Upper lobe of right lung (tissue), 1 donor: Measurements from ENCODE around the gene COL16A1. TPM values are rescaled to one million over a fixed set of nuclear protein-coding genes. Genes with fewer than 3 reads are reported as not detected.

Experiments used
- ATAC-seq: fragments of 200-7000 bp; cut with Tn5 transposase; one replicate; pipeline ENCODE4 v1.9.1; 2020; ENCODE audit warnings: mild to moderate bottlenecking, moderate library complexity
- DNase-seq: peaks from one replicate; pipeline ENCODE4 v3.0.0-alpha.2; 2020
- H3K27ac ChIP-seq: fragments of 200-600 bp; one replicate; pipeline ENCODE4 v1.8.0; 2022
- H3K27me3 ChIP-seq: fragments of 200-600 bp; one replicate; pipeline ENCODE4 v1.8.0; 2022; ENCODE audit warnings: mild to moderate bottlenecking
- H3K36me3 ChIP-seq: fragments of 200-600 bp; one replicate; pipeline ENCODE4 v1.8.0; 2022
- H3K4me1 ChIP-seq: fragments of 200-600 bp; one replicate; pipeline ENCODE4 v1.8.0; 2022
- H3K4me3 ChIP-seq: fragments of 200-600 bp; one replicate; pipeline ENCODE4 v1.8.0; 2022; ENCODE audit warnings: mild to moderate bottlenecking
- H3K9me3 ChIP-seq: fragments of 200-600 bp; one replicate; pipeline ENCODE4 v1.8.0; 2022
- CTCF ChIP-seq: fragments of 200-600 bp; IDR thresholded peaks from one replicate; pipeline ENCODE4 v1.8.0; 2022; ENCODE audit warnings: antibody characterized with exemption
- intact Hi-C: fragments of 100-400 bp; cut with DNase I; formaldehyde crosslinking; loops from one replicate; pipeline ENCODE4 v1.11.0; 2022
- total RNA-seq: library from RNA; stranded (reverse); fragmentation: NEBNext Ultra II Directional; extraction: Animal tissue kit (Norgen Biotek cat#: 25700); gene quantifications from one replicate; pipeline ENCODE4 v1.2.1, GENCODE V29; 2021
- donor health status: DM: no; HTN: yes; CAD: no; lungs with severe emphysema.

COL16A1 gene
- total RNA-seq, 1 donor from 2014 or later = 28.9 TPM

GRCh38 chr1:31693231-31693630 is 10.6 kb downstream of the COL16A1 start:
- ATAC-seq (no peak), DNase-seq (no peak)
- H3K36me3 ChIP-seq = no peaks in the 10 kb centered on the region
- intact Hi-C loops = no loop called here
- H3K9me3 ChIP-seq = no peaks in the 10 kb centered on the region
- H3K27ac ChIP-seq = no peak overlapping the region
- no peaks in the 10 kb centered on the region for H3K4me1 ChIP-seq
- no peak overlapping the region for H3K4me3 ChIP-seq
- no peak for TF ChIP-seq CTCF
- H3K27me3 ChIP-seq = no peaks in the 10 kb centered on the region

GRCh38 chr1:31691951-31692350 is 11.9 kb downstream of the COL16A1 start:
- Histone ChIP-seq H3K4me1 (no peaks in the 10 kb centered on the region), H3K27me3 (no peaks in the 10 kb centered on the region), H3K36me3 (no peaks in the 10 kb centered on the region), H3K4me3 (no peak overlapping the region), H3K9me3 (no peaks in the 10 kb centered on the region), H3K27ac (no peak overlapping the region)
- TF ChIP-seq CTCF = no peak
- ATAC-seq = no peak
- no peak for DNase-seq
- intact Hi-C loops = no loop called here

GRCh38 chr1:31691446-31691845 is 12.4 kb downstream of the COL16A1 start:
- Histone ChIP-seq H3K27me3 (no peaks in the 10 kb centered on the region), H3K36me3 (no peaks in the 10 kb centered on the region), H3K27ac (no peak overlapping the region), H3K4me1 (no peaks in the 10 kb centered on the region), H3K9me3 (no peaks in the 10 kb centered on the region), H3K4me3 (no peak overlapping the region)
- TF ChIP-seq CTCF = no peak
- intact Hi-C loops = no loop called here
- DNase-seq (no peak), ATAC-seq (no peak)

DNA sequence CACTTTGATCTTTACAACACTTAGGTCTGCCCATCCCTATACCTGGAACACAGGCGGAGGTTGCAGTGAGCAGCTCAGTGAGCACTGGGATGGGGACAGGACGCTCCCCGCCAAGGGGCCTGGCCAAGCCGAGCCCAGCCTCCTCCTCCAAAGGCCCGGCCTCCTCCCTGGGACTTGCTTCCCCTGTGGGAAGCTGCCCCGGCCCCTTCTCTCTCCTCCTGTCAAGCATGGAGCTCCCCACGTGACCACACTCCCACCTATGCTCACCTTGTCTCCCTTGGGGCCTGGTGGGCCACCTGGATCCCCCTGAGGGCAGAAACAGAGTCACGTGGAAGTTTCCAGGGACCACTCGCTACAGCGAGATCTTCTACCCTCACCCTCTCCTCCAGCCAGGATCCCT is 12.9 kb downstream of the COL16A1 start:
- H3K27me3 ChIP-seq = peaks cover under 1% of the 10 kb centered on the region
- H3K9me3 ChIP-seq = no peaks in the 10 kb centered on the region
- DNase-seq = no peak
- no peaks in the 10 kb centered on the region for H3K4me1 ChIP-seq
- no peak for ATAC-seq
- no peaks in the 10 kb centered on the region for H3K36me3 ChIP-seq
- H3K27ac ChIP-seq = no peak overlapping the region
- no peak overlapping the region for H3K4me3 ChIP-seq
- TF ChIP-seq CTCF = no peak
- intact Hi-C loops = no loop called here

GRCh38 chr1:31689854-31690253 is 14.0 kb downstream of the COL16A1 start:
- no peaks in the 10 kb centered on the region for H3K36me3 ChIP-seq
- no peaks in the 10 kb centered on the region for H3K9me3 ChIP-seq
- DNase-seq (no peak), ATAC-seq (no peak)
- H3K27me3 ChIP-seq = peaks cover 6% of the 10 kb centered on the region
- H3K4me1 ChIP-seq = no peaks in the 10 kb centered on the region
- intact Hi-C loops = no loop called here
- TF ChIP-seq CTCF = no peak
- H3K4me3 ChIP-seq = no peak overlapping the region
- H3K27ac ChIP-seq = no peak overlapping the region

GRCh38 chr1:31689379-31689778 is 14.4 kb downstream of the COL16A1 start:
- ATAC-seq (no peak), DNase-seq (no peak)
- no peak for TF ChIP-seq CTCF
- Histone ChIP-seq H3K4me3 (no peak overlapping the region), H3K9me3 (no peaks in the 10 kb centered on the region), H3K4me1 (no peaks in the 10 kb centered on the region), H3K27ac (no peak overlapping the region), H3K27me3 (peaks cover 10% of the 10 kb centered on the region), H3K36me3 (no peaks in the 10 kb centered on the region)
- intact Hi-C loops = no loop called here
